Measurements from ENCODE around the gene CD59. TPM values are rescaled to one million over a fixed set of nuclear protein-coding genes. Genes with fewer than 3 reads are reported as not detected.

CD59 gene
- total RNA-seq, 4 donors from 2014 or later: 190 to 448 (median 302) TPM

- Histone ChIP-seq H3K9me3 (no peaks in the 10 kb centered on the region), H3K4me1 (peaks cover 0 to 69% (median 43%) of the 10 kb centered on the region in 4 donors), H3K36me3 (no peaks in the 10 kb centered on the region), H3K27me3 (no peaks in the 10 kb centered on the region), H3K27ac (peak overlapping the region; percentile 10 to 94 (median 59)), H3K4me3 (no peak overlapping the region)
- DNase-seq (ENCODE audit: low spot score in 2 of 2): no peak
- 73% methylated on average over 3 to 4 of the region's 4 CpGs for WGBS, 2 donors
- TF ChIP-seq POLR2A (IDR thresholded peaks at IDR 0.05) (no peak), EP300 (IDR thresholded peaks at IDR 0.05) (no peak), CTCF (IDR thresholded peaks at IDR 0.05) (no peak)
Observed at GRCh38 chr11:33694346-33695050, 41.7 kb downstream of the CD59 start.

GRCh38 chr11:33692541-33692940, 43.7 kb downstream of the CD59 start:
- no peaks in the 10 kb centered on the region for H3K9me3 ChIP-seq
- peak overlapping the region; percentile 70 to 96 (median 86) for H3K27ac ChIP-seq
- H3K4me3 ChIP-seq: no peak overlapping the region
- TF ChIP-seq CTCF (IDR thresholded peaks at IDR 0.05) (no peak), EP300 (IDR thresholded peaks at IDR 0.05) (no peak), POLR2A (IDR thresholded peaks at IDR 0.05) (no peak)
- no peaks in the 10 kb centered on the region for H3K27me3 ChIP-seq
- DNase-seq (ENCODE audit: low spot score in 2 of 2): no peak
- H3K36me3 ChIP-seq: no peaks in the 10 kb centered on the region
- 16 to 26% methylated on average over 5 of the region's 5 CpGs for WGBS, 2 donors
- H3K4me1 ChIP-seq: peaks cover 0 to 72% (median 44%) of the 10 kb centered on the region in 4 donors

GRCh38 chr11:33692013-33692504, 44.2 kb downstream of the CD59 start:
- no peaks in the 10 kb centered on the region for H3K27me3 ChIP-seq
- peaks cover 0 to 4% (median 0%) of the 10 kb centered on the region in 4 donors for H3K9me3 ChIP-seq
- 6 to 12% methylated on average over 9 of the region's 9 CpGs for WGBS, 2 donors
- TF ChIP-seq POLR2A (IDR thresholded peaks at IDR 0.05) (peak in 1 of 2 donors; percentile 19), CTCF (IDR thresholded peaks at IDR 0.05) (no peak), EP300 (IDR thresholded peaks at IDR 0.05) (peak; percentile 67 to 93)
- no peaks in the 10 kb centered on the region for H3K36me3 ChIP-seq
- DNase-seq (ENCODE audit: low spot score in 2 of 2): peak; percentile 63 to 80
- peak overlapping the region in 1 of 4 donors; percentile 23 for H3K4me3 ChIP-seq
- H3K4me1 ChIP-seq: peaks cover 0 to 72% (median 44%) of the 10 kb centered on the region in 4 donors
- H3K27ac ChIP-seq: peak overlapping the region; percentile 70 to 96 (median 86)

GRCh38 chr11:33691066-33691864, 45.0 kb downstream of the CD59 start:
- 53 to 56% methylated on average over 6 of the region's 6 CpGs for WGBS, 2 donors
- peaks cover 0 to 4% (median 0%) of the 10 kb centered on the region in 4 donors for H3K9me3 ChIP-seq
- no peak for DNase-seq (ENCODE audit: low spot score in 2 of 2)
- H3K4me1 ChIP-seq: peaks cover 0 to 72% (median 44%) of the 10 kb centered on the region in 4 donors
- TF ChIP-seq POLR2A (IDR thresholded peaks at IDR 0.05) (no peak), EP300 (IDR thresholded peaks at IDR 0.05) (peak in 1 of 2 donors; percentile 14), CTCF (IDR thresholded peaks at IDR 0.05) (no peak)
- no peaks in the 10 kb centered on the region for H3K36me3 ChIP-seq
- H3K27ac ChIP-seq: peak overlapping the region; percentile 70 to 96 (median 86)
- H3K4me3 ChIP-seq: peak overlapping the region in 1 of 4 donors; percentile 23
- H3K27me3 ChIP-seq: no peaks in the 10 kb centered on the region

Measured in tibial nerve (tissue), 4 donors.